ENCODE results near the gene TPST1. TPM values are rescaled to one million over a fixed set of nuclear protein-coding genes. Genes with fewer than 3 reads are reported as not detected.

TPST1 gene
- total RNA-seq, 1 donor: 137 TPM

- peaks cover 62% of the 10 kb centered on the region for H3K79me2 ChIP-seq (ENCODE audit: insufficient read depth, low read length)
- TF ChIP-seq, protein P1, sequence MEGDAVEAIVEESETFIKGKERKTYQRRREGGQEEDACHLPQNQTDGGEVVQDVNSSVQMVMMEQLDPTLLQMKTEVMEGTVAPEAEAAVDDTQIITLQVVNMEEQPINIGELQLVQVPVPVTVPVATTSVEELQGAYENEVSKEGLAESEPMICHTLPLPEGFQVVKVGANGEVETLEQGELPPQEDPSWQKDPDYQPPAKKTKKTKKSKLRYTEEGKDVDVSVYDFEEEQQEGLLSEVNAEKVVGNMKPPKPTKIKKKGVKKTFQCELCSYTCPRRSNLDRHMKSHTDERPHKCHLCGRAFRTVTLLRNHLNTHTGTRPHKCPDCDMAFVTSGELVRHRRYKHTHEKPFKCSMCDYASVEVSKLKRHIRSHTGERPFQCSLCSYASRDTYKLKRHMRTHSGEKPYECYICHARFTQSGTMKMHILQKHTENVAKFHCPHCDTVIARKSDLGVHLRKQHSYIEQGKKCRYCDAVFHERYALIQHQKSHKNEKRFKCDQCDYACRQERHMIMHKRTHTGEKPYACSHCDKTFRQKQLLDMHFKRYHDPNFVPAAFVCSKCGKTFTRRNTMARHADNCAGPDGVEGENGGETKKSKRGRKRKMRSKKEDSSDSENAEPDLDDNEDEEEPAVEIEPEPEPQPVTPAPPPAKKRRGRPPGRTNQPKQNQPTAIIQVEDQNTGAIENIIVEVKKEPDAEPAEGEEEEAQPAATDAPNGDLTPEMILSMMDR (IDR thresholded peaks at IDR 0.05; ENCODE audit: extremely low read depth, low read depth, low read length): no peak
- H3K4me2 ChIP-seq (ENCODE audit: insufficient read depth, low read length): no peak overlapping the region
- no peak overlapping the region for H3K4me3 ChIP-seq (ENCODE audit: insufficient read depth, low read length)
- no peak overlapping the region for H2AFZ ChIP-seq (ENCODE audit: low read length)
- no peaks in the 10 kb centered on the region for H3K36me3 ChIP-seq (ENCODE audit: insufficient read depth, low read length)
- no peak for DNase-seq (ENCODE audit: insufficient read length, low spot score, missing footprints)
- H3K9me3 ChIP-seq (ENCODE audit: low read depth, low read length): no peaks in the 10 kb centered on the region
- no peak overlapping the region for H3K27ac ChIP-seq (ENCODE audit: low read depth, low read length)
- H3K27me3 ChIP-seq (ENCODE audit: insufficient read depth, low read length): no peaks in the 10 kb centered on the region
- peaks cover 20% of the 10 kb centered on the region for H3K4me1 ChIP-seq (ENCODE audit: insufficient read depth, low read length)
- peaks cover 14% of the 10 kb centered on the region for H4K20me1 ChIP-seq (ENCODE audit: insufficient read depth, low read length)
Observed at GRCh38 chr7:66310620-66311019, 105.5 kb downstream of the TPST1 start.

GRCh38 chr7:66313886-66314568 is 108.9 kb downstream of the TPST1 start:
- Histone ChIP-seq H4K20me1 (ENCODE audit: insufficient read depth, low read length) (peaks cover 8% of the 10 kb centered on the region), H3K4me1 (ENCODE audit: insufficient read depth, low read length) (no peaks in the 10 kb centered on the region), H3K4me2 (ENCODE audit: insufficient read depth, low read length) (no peak overlapping the region), H3K27ac (ENCODE audit: low read depth, low read length) (no peak overlapping the region), H3K36me3 (ENCODE audit: insufficient read depth, low read length) (no peaks in the 10 kb centered on the region), H3K79me2 (ENCODE audit: insufficient read depth, low read length) (peaks cover 44% of the 10 kb centered on the region), H3K4me3 (ENCODE audit: insufficient read depth, low read length) (no peak overlapping the region), H2AFZ (ENCODE audit: low read length) (no peak overlapping the region), H3K27me3 (ENCODE audit: insufficient read depth, low read length) (no peaks in the 10 kb centered on the region), H3K9me3 (ENCODE audit: low read depth, low read length) (no peaks in the 10 kb centered on the region)
- TF ChIP-seq, protein P1 (IDR thresholded peaks at IDR 0.05; ENCODE audit: extremely low read depth, low read depth, low read length): no peak
- DNase-seq (ENCODE audit: insufficient read length, low spot score, missing footprints): no peak

DNA sequence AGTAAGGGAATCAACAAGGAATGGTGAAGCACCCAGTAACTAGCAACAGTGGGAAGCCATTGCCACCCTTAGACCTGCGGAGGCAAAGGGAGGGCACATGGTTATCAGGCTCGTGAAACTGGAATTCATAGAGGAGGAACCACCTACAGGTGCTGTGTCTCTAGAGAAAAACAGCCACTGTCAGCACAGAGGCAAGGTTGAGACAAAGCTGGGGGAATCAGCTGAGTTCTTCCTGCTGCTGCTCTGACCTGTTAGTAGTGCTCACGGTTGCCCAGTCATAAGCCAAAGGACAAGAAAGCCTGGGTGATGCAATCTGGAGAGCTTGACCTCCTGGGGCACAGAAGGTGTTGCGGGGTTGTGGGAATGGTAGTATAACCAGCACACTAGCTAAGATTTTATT is 110.1 kb downstream of the TPST1 start:
- no peaks in the 10 kb centered on the region for H3K4me1 ChIP-seq (ENCODE audit: insufficient read depth, low read length)
- peaks cover 4% of the 10 kb centered on the region for H4K20me1 ChIP-seq (ENCODE audit: insufficient read depth, low read length)
- no peak overlapping the region for H3K27ac ChIP-seq (ENCODE audit: low read depth, low read length)
- H3K4me3 ChIP-seq (ENCODE audit: insufficient read depth, low read length): no peak overlapping the region
- H3K27me3 ChIP-seq (ENCODE audit: insufficient read depth, low read length): no peaks in the 10 kb centered on the region
- H2AFZ ChIP-seq (ENCODE audit: low read length): no peak overlapping the region
- no peak overlapping the region for H3K4me2 ChIP-seq (ENCODE audit: insufficient read depth, low read length)
- TF ChIP-seq, protein P1 (IDR thresholded peaks at IDR 0.05; ENCODE audit: extremely low read depth, low read depth, low read length): no peak
- H3K79me2 ChIP-seq (ENCODE audit: insufficient read depth, low read length): peaks cover 34% of the 10 kb centered on the region
- H3K9me3 ChIP-seq (ENCODE audit: low read depth, low read length): no peaks in the 10 kb centered on the region
- H3K36me3 ChIP-seq (ENCODE audit: insufficient read depth, low read length): no peaks in the 10 kb centered on the region
- no peak for DNase-seq (ENCODE audit: insufficient read length, low spot score, missing footprints)

DNA sequence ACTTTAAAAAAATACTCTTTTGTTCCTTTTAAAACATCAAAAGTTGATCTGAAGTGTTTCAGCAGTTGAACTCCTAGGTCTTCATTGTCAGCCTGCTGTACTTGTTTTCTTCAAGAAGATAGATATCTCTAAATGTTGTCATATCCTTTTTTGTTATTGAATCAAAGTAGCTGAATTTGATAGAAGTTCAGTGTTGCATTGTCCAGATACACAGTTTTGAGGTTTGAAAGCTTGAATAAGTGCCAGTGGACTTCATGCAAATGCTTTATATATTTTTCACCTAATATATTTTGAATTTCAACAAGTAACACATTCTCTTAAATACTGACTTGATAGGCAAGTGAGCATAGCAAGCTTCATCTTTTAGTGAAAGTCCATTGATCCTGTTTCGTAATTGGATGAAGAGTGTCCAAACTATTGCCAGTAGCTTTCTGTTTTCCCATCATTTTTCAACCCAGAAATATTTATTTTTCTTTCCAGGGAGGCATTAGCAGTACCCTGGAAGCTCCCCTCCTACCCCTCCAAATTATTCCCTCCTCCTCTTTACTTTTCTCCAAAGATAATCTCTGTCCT is 114.4 kb downstream of the TPST1 start:
- H3K4me2 ChIP-seq (ENCODE audit: insufficient read depth, low read length): no peak overlapping the region
- H3K36me3 ChIP-seq (ENCODE audit: insufficient read depth, low read length): no peaks in the 10 kb centered on the region
- H2AFZ ChIP-seq (ENCODE audit: low read length): no peak overlapping the region
- DNase-seq (ENCODE audit: insufficient read length, low spot score, missing footprints): no peak
- H3K27ac ChIP-seq (ENCODE audit: low read depth, low read length): no peak overlapping the region
- peaks cover 5% of the 10 kb centered on the region for H4K20me1 ChIP-seq (ENCODE audit: insufficient read depth, low read length)
- no peaks in the 10 kb centered on the region for H3K27me3 ChIP-seq (ENCODE audit: insufficient read depth, low read length)
- peaks cover 25% of the 10 kb centered on the region for H3K79me2 ChIP-seq (ENCODE audit: insufficient read depth, low read length)
- TF ChIP-seq, protein P1 (IDR thresholded peaks at IDR 0.05; ENCODE audit: extremely low read depth, low read depth, low read length): no peak
- H3K4me3 ChIP-seq (ENCODE audit: insufficient read depth, low read length): no peak overlapping the region
- no peaks in the 10 kb centered on the region for H3K9me3 ChIP-seq (ENCODE audit: low read depth, low read length)
- no peaks in the 10 kb centered on the region for H3K4me1 ChIP-seq (ENCODE audit: insufficient read depth, low read length)

Data from osteoblast (primary cell).